Endothelial cell of umbilical vein (primary cell): ENCODE data around the gene SLC27A6.
"Not testable (repeated sequence)": the region's sequence is repeated elsewhere in the genome, so short reads cannot be mapped to it uniquely, and the experiment has no call there.

Experiments used
- MAX ChIP-seq: IDR thresholded peaks from 2 replicates; pipeline ENCODE4 v1.6.1; 2011; ENCODE audit not compliant: insufficient read depth, insufficient read length
- TF ChIP-seq, protein P1 (sequence below), 2 donors: IDR thresholded peaks; 1 replicate in 1 of 2; 2 replicates in 1 of 2; pipeline ENCODE4 v1.5.1; 2011; ENCODE audit warnings: low read length in 2 of 2, mild to moderate bottlenecking in 2 of 2, moderate library complexity in 2 of 2, control low read depth in 1 of 2, inconsistent platforms in 1 of 2, low read depth in 1 of 2; ENCODE audit not compliant: insufficient read depth in 1 of 2; ENCODE audit errors: extremely low read depth in 1 of 2

DNA sequence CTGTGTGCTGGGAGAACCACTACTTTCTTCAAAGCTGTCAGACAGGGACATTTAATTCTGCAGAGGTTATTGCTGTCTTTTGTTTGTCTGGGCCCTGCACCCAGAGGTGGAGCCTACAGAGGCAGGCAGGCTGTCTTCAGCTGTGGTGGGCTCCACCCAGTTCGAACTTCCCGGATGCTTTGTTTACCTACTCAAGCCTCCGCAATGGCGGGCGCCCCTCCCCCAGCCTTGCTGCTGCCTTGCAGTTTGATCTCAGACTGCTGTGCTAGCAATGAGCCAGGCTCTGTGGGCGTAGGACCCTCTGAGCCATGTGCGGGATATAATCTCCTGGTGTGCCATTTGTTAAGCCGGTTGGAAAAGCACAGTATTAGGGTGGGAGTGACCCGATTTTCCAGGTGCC is 22.2 kb upstream of the SLC27A6 start:
- TF ChIP-seq, protein P1, sequence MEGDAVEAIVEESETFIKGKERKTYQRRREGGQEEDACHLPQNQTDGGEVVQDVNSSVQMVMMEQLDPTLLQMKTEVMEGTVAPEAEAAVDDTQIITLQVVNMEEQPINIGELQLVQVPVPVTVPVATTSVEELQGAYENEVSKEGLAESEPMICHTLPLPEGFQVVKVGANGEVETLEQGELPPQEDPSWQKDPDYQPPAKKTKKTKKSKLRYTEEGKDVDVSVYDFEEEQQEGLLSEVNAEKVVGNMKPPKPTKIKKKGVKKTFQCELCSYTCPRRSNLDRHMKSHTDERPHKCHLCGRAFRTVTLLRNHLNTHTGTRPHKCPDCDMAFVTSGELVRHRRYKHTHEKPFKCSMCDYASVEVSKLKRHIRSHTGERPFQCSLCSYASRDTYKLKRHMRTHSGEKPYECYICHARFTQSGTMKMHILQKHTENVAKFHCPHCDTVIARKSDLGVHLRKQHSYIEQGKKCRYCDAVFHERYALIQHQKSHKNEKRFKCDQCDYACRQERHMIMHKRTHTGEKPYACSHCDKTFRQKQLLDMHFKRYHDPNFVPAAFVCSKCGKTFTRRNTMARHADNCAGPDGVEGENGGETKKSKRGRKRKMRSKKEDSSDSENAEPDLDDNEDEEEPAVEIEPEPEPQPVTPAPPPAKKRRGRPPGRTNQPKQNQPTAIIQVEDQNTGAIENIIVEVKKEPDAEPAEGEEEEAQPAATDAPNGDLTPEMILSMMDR (IDR thresholded peaks at IDR 0.05; ENCODE audit: extremely low read depth in 1 of 2, insufficient read depth in 1 of 2, low read depth in 1 of 2, low read length in 2 of 2): not testable (repeated sequence)
- TF ChIP-seq MAX: not testable (repeated sequence)
